Smooth muscle cell (in vitro differentiated cells): ENCODE data around the gene LIN28A. TPM values are rescaled to one million over a fixed set of nuclear protein-coding genes. Genes with fewer than 3 reads are reported as not detected.

Source experiments
- DNase-seq: peaks from one replicate; lab custom pipeline; 2025; ENCODE audit not compliant: unreplicated experiment; lab: John Stamatoyannopoulos, UW
- H2AFZ ChIP-seq: fragments of 200-600 bp; sonication (generic); 2 replicates; pipeline ENCODE4 v1.6.0; 2016; ENCODE audit warnings: antibody characterized with exemption, low read depth, mild to moderate bottlenecking
- H3F3A ChIP-seq: fragments of 200-600 bp; sonication (generic); 2 replicates; pipeline ENCODE4 v1.6.0; 2017; ENCODE audit warnings: antibody characterized with exemption, low read depth
- H3K27ac ChIP-seq: fragments of 200-600 bp; sonication (generic); 2 replicates; pipeline ENCODE4 v1.5.1; 2016; ENCODE audit warnings: low read depth, mild to moderate bottlenecking
- H3K27me3 ChIP-seq: fragments of 200-600 bp; sonication (generic); 2 replicates; pipeline ENCODE4 v1.6.1; 2016; ENCODE audit warnings: low read depth, mild to moderate bottlenecking
- H3K36me3 ChIP-seq: fragments of 200-600 bp; sonication (generic); 2 replicates; pipeline ENCODE4 v1.5.1; 2016; ENCODE audit warnings: low read depth
- H3K4me1 ChIP-seq: fragments of 200-600 bp; sonication (generic); 2 replicates; pipeline ENCODE4 v1.5.1; 2016; ENCODE audit warnings: low read depth
- H3K4me2 ChIP-seq: fragments of 200-600 bp; sonication (generic); 2 replicates; pipeline ENCODE4 v1.6.0; 2016; ENCODE audit warnings: mild to moderate bottlenecking
- H3K4me3 ChIP-seq: fragments of 200-600 bp; sonication (generic); 2 replicates; pipeline ENCODE4 v1.5.1; 2016; ENCODE audit warnings: mild to moderate bottlenecking
- H3K79me2 ChIP-seq: fragments of 200-600 bp; sonication (generic); 2 replicates; pipeline ENCODE4 v1.6.0; 2016; ENCODE audit warnings: low read depth, mild to moderate bottlenecking
- H3K9ac ChIP-seq: fragments of 200-600 bp; sonication (generic); 2 replicates; pipeline ENCODE4 v1.6.0; 2016; ENCODE audit warnings: low read depth
- H3K9me3 ChIP-seq: fragments of 200-600 bp; sonication (generic); replicated peaks from 2 replicates; pipeline ENCODE4 v1.5.1; 2016; ENCODE audit warnings: low read depth
- H4K20me1 ChIP-seq: fragments of 200-600 bp; sonication (generic); 2 replicates; pipeline ENCODE4 v1.6.0; 2016; ENCODE audit warnings: low read depth
- CTCF ChIP-seq: fragments of 200-600 bp; sonication (generic); IDR thresholded peaks from 2 replicates; pipeline ENCODE4 v1.5.1; 2017; ENCODE audit warnings: borderline replicate concordance, mild to moderate bottlenecking, antibody characterized with exemption; ENCODE audit not compliant: insufficient read depth, poor library complexity, severe bottlenecking
- WGBS: methylation state at CpG from one replicate; pipeline ENCODE4 v1.1.7; 2016; ENCODE audit warnings: low lambda C conversion rate; 5-methylcytosine and 5-hydroxymethylcytosine counted together
- polyA plus RNA-seq: library from polyadenylated mRNA; unstranded; fragments of >200 nt; fragmentation: Nextera tagmentation; extraction: Ambion mirVana; gene quantifications from 2 replicates; pipeline ENCODE4 v1.2.1, GENCODE V29; 2016
- total RNA-seq: library from RNA; depleted of rRNA; stranded (reverse); fragments of >200 nt; gene quantifications from 2 replicates; pipeline ENCODE4 v1.2.3, GENCODE V29; 2014

Gene LIN28A
- total and polyA plus RNA-seq, 2 experiments from 2014 or later: 0.08 TPM; not detected in 1

DNA sequence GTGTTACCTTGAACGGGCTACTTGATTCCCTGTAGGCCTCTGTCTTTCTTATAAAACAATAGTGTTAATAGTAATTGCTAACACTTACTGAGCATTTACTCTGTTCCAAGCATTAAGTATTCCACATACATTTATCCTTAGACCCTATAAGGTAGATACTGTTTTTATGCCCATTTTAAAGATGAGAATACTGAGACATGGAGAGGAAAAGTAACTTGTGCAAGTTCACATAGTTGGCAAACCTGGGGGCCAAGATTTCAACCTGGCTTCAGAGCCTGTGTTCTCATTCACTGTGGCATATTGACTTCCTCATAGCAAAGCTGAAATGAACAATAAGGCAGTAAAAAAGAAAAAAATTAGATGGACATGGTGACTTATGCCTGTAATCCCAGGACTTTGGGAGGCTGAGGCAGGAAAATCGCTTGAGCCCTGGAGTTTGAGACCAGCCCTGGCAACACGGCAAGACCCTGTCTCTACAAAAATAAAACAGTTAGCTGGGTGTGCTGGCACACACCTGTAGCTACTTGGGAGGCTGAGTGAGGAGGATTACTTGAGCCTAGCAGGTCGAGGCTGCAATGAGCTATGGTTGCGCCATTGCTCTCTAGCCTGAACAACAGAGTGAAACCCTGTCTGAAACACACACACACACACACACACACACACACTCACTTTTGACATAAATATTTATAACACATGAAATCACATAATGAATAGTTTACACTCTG, 42.0 kb downstream of the LIN28A start:
- DNase-seq: no peak
- H3K27me3 ChIP-seq: no peaks in the 10 kb centered on the region
- H3K4me1 ChIP-seq: no peaks in the 10 kb centered on the region

DNA sequence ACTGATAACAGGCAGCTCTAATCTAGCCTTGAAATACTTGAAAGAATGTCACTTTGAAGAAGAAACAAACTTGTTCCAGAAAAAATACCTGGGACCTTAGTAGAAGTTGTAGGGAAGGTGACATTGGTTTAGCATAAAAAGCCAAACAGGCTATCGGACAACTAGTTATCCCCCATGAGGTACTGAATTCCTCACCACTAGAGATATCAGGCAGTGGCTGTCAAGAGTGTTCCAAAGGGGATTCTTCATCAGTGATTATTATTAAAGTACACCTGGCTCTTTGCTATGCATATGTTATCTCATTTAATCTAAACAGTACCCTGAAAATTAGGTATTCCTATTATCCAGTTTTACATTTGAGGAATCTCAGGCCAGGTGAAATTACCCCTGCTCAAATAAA, 48.5 kb downstream of the LIN28A start:
- H3K36me3 ChIP-seq: peaks cover 9% of the 10 kb centered on the region
- no peak overlapping the region for H3K4me2 ChIP-seq
- DNase-seq: no peak
- WGBS: 96% methylated on average over 1 of the region's 1 CpG
- no peaks in the 10 kb centered on the region for H3K79me2 ChIP-seq
- H2AFZ ChIP-seq: no peak overlapping the region
- H3K27me3 ChIP-seq: no peaks in the 10 kb centered on the region
- H3K27ac ChIP-seq: no peak overlapping the region
- H3K4me1 ChIP-seq: no peaks in the 10 kb centered on the region
- H3K4me3 ChIP-seq: no peak overlapping the region
- peaks cover 7% of the 10 kb centered on the region for H4K20me1 ChIP-seq
- TF ChIP-seq CTCF: no peak
- H3K9ac ChIP-seq: no peak overlapping the region
- no peaks in the 10 kb centered on the region for H3K9me3 ChIP-seq
- H3F3A ChIP-seq: no peaks in the 10 kb centered on the region

More for the DNA sequence above, 42.0 kb downstream of the LIN28A start:
- TF ChIP-seq CTCF: no peak
- Histone ChIP-seq H4K20me1 (peaks cover 18% of the 10 kb centered on the region), H2AFZ (no peak overlapping the region), H3K9ac (no peak overlapping the region), H3K4me2 (no peak overlapping the region), H3K36me3 (peaks cover 9% of the 10 kb centered on the region), H3K4me3 (no peak overlapping the region), H3F3A (no peaks in the 10 kb centered on the region), H3K79me2 (no peaks in the 10 kb centered on the region), H3K27ac (no peak overlapping the region), H3K9me3 (no peaks in the 10 kb centered on the region)
- 95% methylated on average over 5 of the region's 5 CpGs for WGBS

GRCh38 chr1:26459573-26460031, 49.0 kb downstream of the LIN28A start:
- no peaks in the 10 kb centered on the region for H3K9me3 ChIP-seq
- no peak overlapping the region for H3K9ac ChIP-seq
- no peak overlapping the region for H2AFZ ChIP-seq
- WGBS: 95% methylated on average over 3 of the region's 3 CpGs
- H3K27me3 ChIP-seq: no peaks in the 10 kb centered on the region
- H3K79me2 ChIP-seq: no peaks in the 10 kb centered on the region
- H3K4me1 ChIP-seq: no peaks in the 10 kb centered on the region
- H3K27ac ChIP-seq: no peak overlapping the region
- peaks cover 7% of the 10 kb centered on the region for H4K20me1 ChIP-seq
- H3K4me3 ChIP-seq: no peak overlapping the region
- TF ChIP-seq CTCF: no peak
- no peak overlapping the region for H3K4me2 ChIP-seq
- H3F3A ChIP-seq: no peaks in the 10 kb centered on the region
- no peak for DNase-seq
- H3K36me3 ChIP-seq: peaks cover 9% of the 10 kb centered on the region

DNA sequence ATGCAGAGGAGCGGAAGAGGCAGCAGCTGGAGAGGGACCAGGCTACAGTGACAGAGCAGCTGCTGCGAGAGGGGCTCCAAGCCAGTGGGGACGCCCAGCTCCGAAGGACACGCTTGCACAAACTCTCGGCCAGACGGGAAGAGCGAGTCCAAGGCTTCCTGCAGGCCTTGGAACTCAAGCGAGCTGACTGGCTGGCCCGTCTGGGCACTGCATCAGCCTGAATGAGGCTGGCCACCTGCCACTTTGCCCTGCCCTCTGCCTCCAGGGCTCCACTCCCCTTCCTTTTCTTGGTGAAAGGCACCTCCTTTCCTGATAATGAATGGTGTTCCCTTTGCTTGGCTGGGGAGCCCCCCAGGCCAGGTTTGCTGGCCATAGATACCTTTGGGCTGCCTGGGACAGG, 58.3 kb downstream of the LIN28A start:
- peaks cover 16% of the 10 kb centered on the region for H3F3A ChIP-seq
- H3K27ac ChIP-seq: no peak overlapping the region
- no peaks in the 10 kb centered on the region for H3K27me3 ChIP-seq
- H3K4me1 ChIP-seq: peaks cover 42% of the 10 kb centered on the region
- H3K9ac ChIP-seq: no peak overlapping the region
- DNase-seq: no peak
- WGBS: 92% methylated on average over 10 of the region's 10 CpGs
- peaks cover 9% of the 10 kb centered on the region for H3K79me2 ChIP-seq
- no peak overlapping the region for H3K4me3 ChIP-seq
- no peak for TF ChIP-seq CTCF
- no peak overlapping the region for H2AFZ ChIP-seq
- no peak overlapping the region for H3K4me2 ChIP-seq
- H3K9me3 ChIP-seq: no peaks in the 10 kb centered on the region
- peaks cover 42% of the 10 kb centered on the region for H4K20me1 ChIP-seq
- H3K36me3 ChIP-seq: peaks cover 10% of the 10 kb centered on the region
